ENCODE data around the gene NOL9. TPM values are rescaled to one million over a fixed set of nuclear protein-coding genes. Genes with fewer than 3 reads are reported as not detected.

The NOL9 gene
- total and polyA plus RNA-seq, 8 donors, result 2.7 to 150 (median 23.5) TPM

GRCh38 chr1:6488602-6489382 lies 65.5 kb downstream of the NOL9 start:
- Histone ChIP-seq H3K27ac (no peak overlapping the region), H3K36me3 (no peaks in the 10 kb centered on the region), H3K27me3 (peaks cover 0 to 54% (median 37%) of the 10 kb centered on the region in 3 donors), H3K4me1 (peaks cover 30 to 71% (median 54%) of the 10 kb centered on the region in 4 donors), H3K9me3 (no peaks in the 10 kb centered on the region), H3K4me3 (no peak overlapping the region)
- intact Hi-C loops (cut with DNase I; ENCODE audit: low total_unique reads), result loop anchor here (5.0 kb wide), 1 partner anchor 159 kb away; no protein-coding TSS in a partner anchor
- WGBS, 5 donors, result 60 to 79% (median 67%) methylated on average over 8 to 13 of the region's 13 CpGs
- peak; percentile 44 to 76 for DNase-seq
- TF ChIP-seq POLR2AphosphoS5 (IDR thresholded peaks at IDR 0.05), result no peak
- TF ChIP-seq EP300 (IDR thresholded peaks at IDR 0.05), result no peak
- TF ChIP-seq POLR2A (IDR thresholded peaks at IDR 0.05), result no peak
- no peak for TF ChIP-seq CTCF (IDR thresholded peaks at IDR 0.05)

GRCh38 chr1:6487804-6488484 lies 66.4 kb downstream of the NOL9 start:
- H3K9me3 ChIP-seq, result no peaks in the 10 kb centered on the region
- no peak overlapping the region for H3K27ac ChIP-seq
- intact Hi-C loops (cut with DNase I; ENCODE audit: low total_unique reads), result loop anchor here (5.0 kb wide), 1 partner anchor 159 kb away; no protein-coding TSS in a partner anchor
- peaks cover 0 to 57% (median 37%) of the 10 kb centered on the region in 3 donors for H3K27me3 ChIP-seq
- no peak for DNase-seq
- peaks cover 30 to 75% (median 54%) of the 10 kb centered on the region in 4 donors for H3K4me1 ChIP-seq
- 80 to 91% (median 89%) methylated on average over 14 of the region's 14 CpGs for WGBS, 5 donors
- H3K36me3 ChIP-seq, result no peaks in the 10 kb centered on the region
- H3K4me3 ChIP-seq, result no peak overlapping the region
- no peak for TF ChIP-seq CTCF (IDR thresholded peaks at IDR 0.05)
- TF ChIP-seq EP300 (IDR thresholded peaks at IDR 0.05), result no peak
- no peak for TF ChIP-seq POLR2AphosphoS5 (IDR thresholded peaks at IDR 0.05)
- TF ChIP-seq POLR2A (IDR thresholded peaks at IDR 0.05), result no peak

- Histone ChIP-seq H3K4me1 (peaks cover 28 to 70% (median 49%) of the 10 kb centered on the region in 4 donors), H3K9me3 (no peaks in the 10 kb centered on the region), H3K36me3 (no peaks in the 10 kb centered on the region), H3K27ac (no peak overlapping the region), H3K4me3 (peak overlapping the region in 1 of 4 donors; percentile 34), H3K27me3 (peaks cover 0 to 57% (median 37%) of the 10 kb centered on the region in 3 donors)
- DNase-seq, result peak; percentile 90 to 95
- 2 to 5% (median 2%) methylated on average over 5 to 15 of the region's 15 CpGs for WGBS, 5 donors
- TF ChIP-seq CTCF (IDR thresholded peaks at IDR 0.05), result peak in 5 of 7 experiments; percentile 57 to 86 (median 77)
- TF ChIP-seq POLR2AphosphoS5 (IDR thresholded peaks at IDR 0.05), result no peak
- intact Hi-C loops (cut with DNase I; ENCODE audit: low total_unique reads), result loop anchor here (5.0 kb wide), 1 partner anchor 161 kb away; no protein-coding TSS in a partner anchor
Observed at GRCh38 chr1:6486433-6487011, 67.8 kb downstream of the NOL9 start.

All from stomach (tissue), 9 donors.